HepG2 (cell line): Measurements from ENCODE around the gene ADM. TPM values are rescaled to one million over a fixed set of nuclear protein-coding genes. Genes with fewer than 3 reads are reported as not detected.

Experiments
- ATAC-seq: fragments of 200-7000 bp; cut with Tn5 transposase; 3 replicates; pipeline ENCODE4 v1.9.1; 2020; ENCODE audit warnings: mild to moderate bottlenecking, moderate library complexity
- BruUV-seq: library from RNA; stranded (reverse); fragments of 400-500 nt; replicated peaks from 2 replicates; lab custom pipeline; 2021; lab: Mats Ljungman, UMichigan
- CTCF ChIA-PET: fragments of 300-600 bp; formaldehyde crosslinking; extraction: SDS; loops from one replicate; lab custom pipeline; 2021; ENCODE audit warnings: low total read pairs, inconsistent platforms, low intra/inter-chr PET ratio; lab: Yijun Ruan, JAX
- POLR2A ChIA-PET: fragments of 350-600 bp; sonication (Branson Sonifier 250); formaldehyde crosslinking; loops from one replicate; lab custom pipeline; 2020; ENCODE audit warnings: antibody characterized with exemption, inconsistent platforms; lab: Yijun Ruan, JAX
- DNase-seq: peaks from one replicate; pipeline ENCODE4 v3.0.0-alpha.2; 2015; ENCODE audit warnings: low spot score
- FAIRE-seq: peaks from 3 replicates; lab custom pipeline; 2011; peaks lifted over from hg19 to GRCh38; lab: Jason Lieb, UNC
- H2AFZ ChIP-seq: one replicate; pipeline ENCODE4 v1.6.1; 2011; ENCODE audit warnings: low read length, inconsistent platforms
- H3K27ac ChIP-seq: fragments of 300-600 bp; 3 replicates; pipeline ENCODE4 v1.8.0; 2011; ENCODE audit warnings: mixed run types, mild to moderate bottlenecking, mixed read lengths, low read length, inconsistent platforms; ENCODE audit not compliant: insufficient read depth; ENCODE audit errors: extremely low read length
- H3K27me3 ChIP-seq, 2 experiments: fragments of 200-600 bp in 1 of 2; 2 replicates in 1 of 2; 3 replicates in 1 of 2; pipeline versions ENCODE4 v1.6.0 to v1.8.0; 2011; ENCODE audit warnings: low read length in 2 of 2, mild to moderate bottlenecking in 2 of 2, moderate library complexity in 2 of 2, inconsistent platforms in 1 of 2; ENCODE audit not compliant: insufficient read depth in 2 of 2, control insufficient read depth in 1 of 2
- H3K36me3 ChIP-seq, 2 experiments: fragments of 200-600 bp in 1 of 2; replicated peaks in 1 of 2; 2 replicates in 1 of 2; 3 replicates in 1 of 2; pipeline versions ENCODE4 v1.5.1 to v1.8.0; 2011; ENCODE audit warnings: low read length in 2 of 2, inconsistent platforms in 1 of 2; ENCODE audit not compliant: insufficient read depth in 2 of 2, control insufficient read depth in 1 of 2
- H3K4me1 ChIP-seq: 2 replicates; pipeline ENCODE4 v1.5.1; 2012; ENCODE audit warnings: low read length, inconsistent platforms; ENCODE audit not compliant: insufficient read depth
- H3K4me2 ChIP-seq: 2 replicates; pipeline ENCODE4 v1.6.0; 2011; ENCODE audit warnings: low read depth, low read length, inconsistent platforms
- H3K4me3 ChIP-seq, 3 experiments: fragments of 200-600 bp in 1 of 3; sonication (generic), shearing (Covaris generic) in 1 of 3; replicated peaks in 1 of 3; 2 replicates each; pipeline ENCODE4 v1.5.1; 2011 to 2016; ENCODE audit warnings: low read length in 3 of 3, inconsistent platforms in 2 of 3, low read depth in 2 of 3, mild to moderate bottlenecking in 2 of 3, control low read depth in 1 of 3, mixed read lengths in 1 of 3; ENCODE audit not compliant: insufficient read depth in 1 of 3
- H3K79me2 ChIP-seq: one replicate; pipeline ENCODE4 v1.6.1; 2011; ENCODE audit warnings: low read length, inconsistent platforms; ENCODE audit not compliant: insufficient read depth
- H3K9ac ChIP-seq: 2 replicates; pipeline ENCODE4 v1.6.0; 2011; ENCODE audit warnings: mild to moderate bottlenecking, low read depth, low read length, inconsistent platforms; ENCODE audit not compliant: insufficient read depth
- H3K9me3 ChIP-seq: 2 replicates; pipeline ENCODE4 v1.5.1; 2012; ENCODE audit warnings: mild to moderate bottlenecking, low read length
- H4K20me1 ChIP-seq: 2 replicates; pipeline ENCODE4 v1.6.0; 2011; ENCODE audit warnings: inconsistent platforms, mild to moderate bottlenecking, low read length, moderate library complexity; ENCODE audit not compliant: insufficient read depth
- AGO1 ChIP-seq: fragments of 200-400 bp; formaldehyde crosslinking; IDR thresholded peaks from 2 replicates; pipeline ENCODE4 v1.6.1; 2017; ENCODE audit warnings: mild to moderate bottlenecking, low read depth, low read length, moderate library complexity; ENCODE audit not compliant: poor library complexity, severe bottlenecking
- ASH2L ChIP-seq: fragments of 300-600, 200-600 bp; sonication (generic); IDR thresholded peaks from 2 replicates; pipeline ENCODE4 v1.7.0; 2017; ENCODE audit warnings: low read depth, mild to moderate bottlenecking, moderate library complexity, mixed read lengths, low read length; ENCODE audit not compliant: insufficient read length
- BRCA1 ChIP-seq: sonication (generic); formaldehyde crosslinking; IDR thresholded peaks from 2 replicates; pipeline ENCODE4 v1.4.0; 2020; ENCODE audit warnings: missing genetic modification reagents
- CEBPB ChIP-seq: IDR thresholded peaks from 2 replicates; pipeline ENCODE4 v1.6.1; 2011; ENCODE audit warnings: low read depth, low read length, improper control_type of control experiment, borderline replicate concordance
- DPF2 ChIP-seq: sonication (generic); formaldehyde crosslinking; IDR thresholded peaks from 2 replicates; pipeline ENCODE4 v1.4.0; 2020; ENCODE audit warnings: mild to moderate bottlenecking, low read depth, missing genetic modification reagents, borderline replicate concordance
- FOSL1 ChIP-seq: sonication (generic); formaldehyde crosslinking; IDR thresholded peaks from 2 replicates; pipeline ENCODE4 v1.9.0; 2021; ENCODE audit warnings: missing genetic modification reagents, borderline replicate concordance
- HNF4A ChIP-seq: sonication (generic); formaldehyde crosslinking; IDR thresholded peaks from 2 replicates; pipeline ENCODE4 v1.4.0; 2020; ENCODE audit warnings: missing genetic modification reagents
- MTERF4 ChIP-seq: sonication (generic); formaldehyde crosslinking; IDR thresholded peaks from 2 replicates; pipeline ENCODE4 v1.8.0; 2023; ENCODE audit warnings: mild to moderate bottlenecking, missing genetic modification reagents
- MYPOP ChIP-seq: sonication (generic); formaldehyde crosslinking; IDR thresholded peaks from 2 replicates; pipeline ENCODE4 v1.8.1; 2023; ENCODE audit warnings: mild to moderate bottlenecking, moderate library complexity, missing genetic modification reagents
- PHF8 ChIP-seq: sonication (generic); formaldehyde crosslinking; IDR thresholded peaks from 2 replicates; pipeline ENCODE4 v1.5.0; 2020; ENCODE audit warnings: missing genetic modification reagents
- RBFOX2 ChIP-seq: fragments of 200-400 bp; formaldehyde crosslinking; IDR thresholded peaks from 2 replicates; pipeline ENCODE4 v1.6.1; 2017; ENCODE audit warnings: low read depth, mild to moderate bottlenecking, low read length
- SMARCE1 ChIP-seq: fragments of 450-650 bp; IDR thresholded peaks from 2 replicates; pipeline ENCODE4 v1.6.1; 2017; ENCODE audit warnings: borderline replicate concordance
- ZFP41 ChIP-seq: sonication (generic); formaldehyde crosslinking; IDR thresholded peaks from 2 replicates; pipeline ENCODE4 v1.4.0; 2020; ENCODE audit warnings: mild to moderate bottlenecking, missing genetic modification reagents, borderline replicate concordance
- ZNF451 ChIP-seq: sonication (generic); formaldehyde crosslinking; IDR thresholded peaks from 2 replicates; pipeline ENCODE4 v1.5.0; 2020; ENCODE audit warnings: mild to moderate bottlenecking, missing genetic modification reagents
- ZNF547 ChIP-seq: sonication (generic); formaldehyde crosslinking; IDR thresholded peaks from 2 replicates; pipeline ENCODE4 v1.5.1; 2020; ENCODE audit warnings: mild to moderate bottlenecking, missing genetic modification reagents
- ZNF577 ChIP-seq: sonication (generic); formaldehyde crosslinking; IDR thresholded peaks from 2 replicates; pipeline ENCODE4 v1.4.0; 2020; ENCODE audit warnings: mild to moderate bottlenecking, low read depth, missing genetic modification reagents, borderline replicate concordance
- ZNF687 ChIP-seq: sonication (generic); formaldehyde crosslinking; IDR thresholded peaks from 2 replicates; pipeline ENCODE4 v1.5.1; 2020; ENCODE audit warnings: mild to moderate bottlenecking, missing genetic modification reagents, moderate library complexity
- whole genome bisulfite sequencing: methylation state at CpG from one replicate; pipeline ENCODE4 v1.1.6; 2017; ENCODE audit warnings: low lambda C conversion rate; 5-methylcytosine and 5-hydroxymethylcytosine counted together
- in situ Hi-C: cut with HindIII; loops from 2 replicates; pipeline ENCODE4 v1.10.0; 2017; ENCODE audit warnings: low pct_unique_long_range_greater_than_20kb; ENCODE audit not compliant: extremely low pct_ligation_motif_present
- intact Hi-C: fragments of 100-400 bp; cut with micrococcal nuclease; formaldehyde crosslinking; loops from one replicate; pipeline ENCODE4 v1.10.0; 2022; ENCODE audit not compliant: unreplicated experiment
- polyA plus RNA-seq, 8 experiments: library from polyadenylated mRNA; depleted of rRNA in 3 of 8; stranded (reverse) in 7 of 8; unstranded in 1 of 8; fragments of >200 nt; fragmentation: Illumina TruSeq in 4 of 8; extraction: Trizol in 4 of 8; gene quantifications; 2 replicates each; pipeline versions ENCODE4 v1.2.1 to v1.2.3, GENCODE V29; 2011 to 2016; ENCODE audit warnings: low read depth in 4 of 8, missing spikeins in 1 of 8, mixed read lengths in 1 of 8; ENCODE audit not compliant: insufficient read depth in 1 of 8
- total RNA-seq, 5 experiments: library from RNA; depleted of rRNA; stranded (reverse); fragments of >200 nt; fragmentation: Illumina TruSeq; extraction: Trizol; gene quantifications; 2 replicates each; pipeline ENCODE4 v1.2.3, GENCODE V29; 2016; ENCODE audit warnings: low read depth in 1 of 5

Gene ADM
- total and polyA plus RNA-seq, 2 of the 13 experiments (the other 11 are each of a cell fraction or from before 2014, with no cell fraction given), result 10.7 to 26.1 TPM

- CTCF ChIA-PET, result interaction anchor here (2.0 to 2.5 kb wide), 3 partner anchors 17 to 97 kb away, joined by 7 to 10 read pairs (median 8); no protein-coding TSS in a partner anchor
- H3K4me3 ChIP-seq, result peak overlapping the region; percentile 79 to 88 (median 82)
- H3K4me2 ChIP-seq, result peak overlapping the region; percentile 98
- ATAC-seq, result peak; percentile 39
- H3K36me3 ChIP-seq, result no peaks in the 10 kb centered on the region
- H4K20me1 ChIP-seq, result no peaks in the 10 kb centered on the region; the same call in 1 of the 2 replicates
- no peaks in the 10 kb centered on the region for H3K9me3 ChIP-seq
- peaks cover 56% of the 10 kb centered on the region for H3K4me1 ChIP-seq
- no peak overlapping the region for H2AFZ ChIP-seq
- no peaks in the 10 kb centered on the region; a peak in 1 of 5 replicates for H3K27me3 ChIP-seq
- no TSS peak for BruUV-seq
- no peak for FAIRE-seq
- peak overlapping the region; percentile 92 for H3K27ac ChIP-seq
- H3K79me2 ChIP-seq, result peaks cover 35% of the 10 kb centered on the region
- intact Hi-C loops (loop anchor here (2.0 to 5.0 kb wide), 5 partner anchors 61 to 843 kb away; partner anchors contain the start of gene ZNF143), in situ Hi-C loops (loop anchor here (5.0 to 10.0 kb wide), 3 partner anchors 62 to 331 kb away; no protein-coding TSS in a partner anchor)
- POLR2A ChIA-PET, result interaction anchor here (0.6 to 5.0 kb wide), 25 partner anchors 9 to 1515 kb away, joined by 3 to 221 read pairs (median 5); partner anchors contain the start of genes SBF2, WEE1, ZBED5 and ZNF143
- peak; percentile 33 for DNase-seq
- H3K9ac ChIP-seq, result peak overlapping the region; percentile 81
- WGBS, result 0% methylated on average over 6 of the region's 51 CpGs
- peak; percentile 48; the same call in 1 of the 2 replicates for TF ChIP-seq ZNF547 (CRISPR knock-in tag)
- TF ChIP-seq SMARCE1, result no peak
- no peak for TF ChIP-seq ZNF577
- no peak for TF ChIP-seq CEBPB
- peak; percentile 80 for TF ChIP-seq RBFOX2
- no peak for TF ChIP-seq MTERF4 (CRISPR knock-in tag)
- no peak for TF ChIP-seq ZFP41 (CRISPR knock-in tag)
- 0 out of 2 replicates have a peak, but pooled peaks have one; percentile 25 for TF ChIP-seq FOSL1 (CRISPR knock-in tag)
- 0 out of 2 replicates have a peak, but pooled peaks have one; percentile 28 for TF ChIP-seq BRCA1
- peak; percentile 86 for TF ChIP-seq AGO1
- peak; percentile 46 for TF ChIP-seq ZNF451 (CRISPR knock-in tag)
- TF ChIP-seq ASH2L, result peak; percentile 54
- TF ChIP-seq MYPOP (CRISPR knock-in tag), result peak; percentile 37; the same call in 1 of the 2 replicates
- TF ChIP-seq ZNF687 (CRISPR knock-in tag), result peak; percentile 62
- 0 out of 2 replicates have a peak, but pooled peaks have one; percentile 30 for TF ChIP-seq HNF4A (CRISPR knock-in tag)
- peak; percentile 14 for TF ChIP-seq PHF8 (CRISPR knock-in tag)
- no peak for TF ChIP-seq DPF2 (CRISPR knock-in tag)
These were observed 540 bp downstream of the ADM start for GRCh38 chr11:10305262-10305963.
